Astrocyte of the spinal cord (primary cell): ENCODE measurements around the gene PRMT9.

ENCODE experiments used
- DNase-seq: peaks from one replicate; pipeline ENCODE4 v3.0.0; 2011; ENCODE audit warnings: low read depth, low spot score
- H3K4me3 ChIP-seq: 2 replicates; pipeline ENCODE4 v1.5.1; 2011; ENCODE audit warnings: low read depth, mild to moderate bottlenecking, low read length, moderate library complexity
- CTCF ChIP-seq: IDR thresholded peaks from 2 replicates; pipeline ENCODE4 v1.5.1; 2012; ENCODE audit warnings: low read depth, mild to moderate bottlenecking, low read length, inconsistent platforms
- in situ Hi-C: cut with HindIII; loops from 2 replicates; pipeline ENCODE4 v1.10.0; 2017; ENCODE audit warnings: low sequenced_read_pairs

Gene PRMT9

DNA sequence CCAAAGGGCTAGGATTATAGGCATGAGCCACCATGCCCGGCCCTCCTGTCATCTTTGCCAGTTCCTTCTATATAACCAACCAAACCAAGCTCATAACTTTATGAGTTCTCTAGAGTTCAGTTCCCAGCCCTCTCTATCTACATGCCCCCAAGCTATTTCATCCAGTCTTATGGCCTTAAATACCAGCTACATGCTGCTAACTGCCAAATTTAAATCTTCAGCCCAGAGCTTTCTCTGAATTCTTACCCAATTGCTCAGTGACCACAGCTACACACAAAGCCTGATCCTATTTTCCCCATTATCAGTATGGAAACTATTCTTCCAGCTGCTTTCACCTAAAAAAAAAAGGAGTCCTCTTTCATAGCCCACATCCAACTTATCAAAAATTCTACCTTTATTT, 43.6 kb downstream of the PRMT9 start:
- in situ Hi-C loops: no loop called here
- peak; percentile 78 for DNase-seq
- H3K4me3 ChIP-seq: no peak overlapping the region
- no peak for TF ChIP-seq CTCF

DNA sequence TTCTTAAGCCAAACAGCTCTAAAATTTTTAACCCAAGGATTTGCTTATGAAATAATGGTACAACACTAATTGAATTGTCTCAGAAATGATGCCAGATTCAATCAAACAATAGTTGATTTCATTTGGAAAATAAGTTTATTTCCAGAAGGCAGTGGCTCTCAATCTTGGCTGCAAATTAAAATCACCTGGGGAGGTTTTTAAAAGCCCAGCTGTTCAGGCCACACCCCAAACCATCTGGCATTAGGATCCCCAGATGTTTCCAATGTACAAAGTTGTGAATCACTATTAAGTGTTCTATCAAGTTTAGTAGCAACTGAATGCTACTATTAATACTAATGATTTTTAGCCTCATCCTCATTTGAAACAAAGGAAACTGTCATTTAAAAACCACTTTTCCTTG, 44.6 kb downstream of the PRMT9 start:
- in situ Hi-C loops: no loop called here
- peak; percentile 13 for DNase-seq

GRCh38 chr4:147638942-147639341, 45.0 kb downstream of the PRMT9 start:
- in situ Hi-C loops: no loop called here
- TF ChIP-seq CTCF: no peak
- peak; percentile 54 for DNase-seq
- no peak overlapping the region for H3K4me3 ChIP-seq

More for the DNA sequence above, 44.6 kb downstream of the PRMT9 start:
- H3K4me3 ChIP-seq: no peak overlapping the region
- TF ChIP-seq CTCF: no peak

- in situ Hi-C loops: no loop called here
- DNase-seq: peak; percentile 5
- TF ChIP-seq CTCF: no peak
- H3K4me3 ChIP-seq: no peak overlapping the region
These were observed 45.6 kb downstream of the PRMT9 start for GRCh38 chr4:147638365-147638764.

DNA sequence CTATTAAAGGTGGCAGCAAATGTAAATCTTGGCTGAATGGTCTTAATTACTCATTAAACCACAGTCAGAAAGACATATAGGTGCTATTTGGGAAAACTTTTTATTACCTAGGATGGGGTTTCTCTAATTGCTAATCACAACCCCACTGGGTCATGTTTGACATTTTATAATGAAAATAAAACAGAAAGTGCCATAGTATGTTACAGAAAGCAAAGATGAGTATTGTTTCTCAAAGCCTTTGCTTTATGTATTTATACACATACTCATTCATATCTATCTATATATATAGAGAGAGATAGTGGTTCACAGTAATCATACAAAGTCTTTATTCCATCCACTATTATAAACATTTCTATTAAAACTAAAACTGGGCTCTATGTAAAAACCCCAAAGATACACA, 48.6 kb downstream of the PRMT9 start:
- TF ChIP-seq CTCF: no peak
- in situ Hi-C loops: no loop called here
- no peak for DNase-seq
- no peak overlapping the region for H3K4me3 ChIP-seq

DNA sequence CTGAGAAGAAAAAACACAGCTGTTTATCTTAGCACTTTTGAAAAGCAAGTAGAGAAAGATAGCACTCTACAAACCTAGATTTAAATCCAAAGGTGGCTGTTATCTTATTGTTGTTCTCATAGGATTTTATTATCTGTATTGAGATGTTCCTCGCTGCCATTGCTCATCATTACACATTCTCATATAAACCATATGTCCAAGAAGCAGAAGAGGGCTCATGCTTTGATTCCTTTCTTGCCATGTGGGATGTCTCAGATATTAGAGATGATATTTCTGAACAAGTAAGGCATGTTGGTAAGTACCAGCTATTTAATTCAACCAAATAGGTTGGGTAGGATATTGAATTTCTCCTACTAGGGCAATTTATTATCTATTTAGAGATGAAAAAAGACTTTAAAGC, 50.3 kb downstream of the PRMT9 start:
- no peak for TF ChIP-seq CTCF
- no peak for DNase-seq
- no peak overlapping the region for H3K4me3 ChIP-seq
- in situ Hi-C loops: no loop called here

DNA sequence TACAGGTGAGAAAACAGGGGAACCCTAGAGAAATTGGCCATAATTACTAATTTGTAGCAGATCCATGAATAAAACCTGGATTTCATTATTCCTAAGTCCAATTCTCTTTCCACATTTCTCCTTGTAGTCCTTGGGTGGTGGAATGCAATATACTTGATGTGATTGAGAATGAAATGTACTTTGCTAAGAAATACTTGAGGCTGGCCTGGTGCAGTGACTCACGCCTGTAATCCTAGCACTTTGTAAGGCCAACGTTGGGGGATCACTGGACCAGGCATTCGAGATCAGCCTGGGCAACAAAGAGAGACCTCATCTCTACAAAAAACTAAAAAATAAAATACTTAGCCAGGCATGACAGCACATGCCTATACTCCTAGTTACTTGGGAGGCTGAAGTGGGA, 50.9 kb downstream of the PRMT9 start:
- in situ Hi-C loops: no loop called here
- H3K4me3 ChIP-seq: no peak overlapping the region
- no peak for TF ChIP-seq CTCF
- peak; percentile 24 for DNase-seq
